Myocyte (in vitro differentiated cells): Measurements from ENCODE around the gene TSG101. TPM values are rescaled to one million over a fixed set of nuclear protein-coding genes. Genes with fewer than 3 reads are reported as not detected.

ENCODE experiments used
- total RNA-seq: library from RNA; depleted of rRNA; stranded (reverse); fragments of >200 nt; gene quantifications from 2 replicates; pipeline ENCODE4 v1.2.3, GENCODE V29; 2014

The TSG101 gene
- total RNA-seq, 1 donor from 2014 or later = 169 TPM

Other genes starting within 250 kb of the TSG101 start
- 19.5 and 27.5 TPM in 2 replicates for gene HPS5, start 204.8 kb downstream of the TSG101 start, total RNA-seq
- 70.1 and 77.4 TPM in 2 replicates for gene GTF2H1, start 204.4 kb downstream of the TSG101 start, total RNA-seq
- gene LDHA, start 132.4 kb downstream of the TSG101 start, total RNA-seq = 316 and 487 TPM in 2 replicates
- not detected in 2 replicates for gene LDHC, start 114.6 kb downstream of the TSG101 start, total RNA-seq
- gene LDHAL6A, start 71.1 kb downstream of the TSG101 start, total RNA-seq = not detected in 2 replicates
- gene UEVLD, start 61.8 kb upstream of the TSG101 start, total RNA-seq = 24.9 and 27.1 TPM in 2 replicates
- gene MISFA, start 72.8 kb upstream of the TSG101 start, total RNA-seq = 1.0 and 4.8 TPM in 2 replicates
- 21.7 and 22.0 TPM in 2 replicates for gene SPTY2D1, start 107.4 kb upstream of the TSG101 start, total RNA-seq
- gene TMEM86A, start 171.8 kb upstream of the TSG101 start, total RNA-seq = 11.6 and 12.9 TPM in 2 replicates
- gene IGSF22, start 199.2 kb upstream of the TSG101 start, total RNA-seq = 23.5 and 34.5 TPM in 2 replicates